PFSK-1 (cell line): ENCODE results near the gene MBNL1.

Experiments
- POLR2AphosphoS5 ChIP-seq: IDR thresholded peaks from 2 replicates; pipeline ENCODE4 v1.6.1; 2012; ENCODE audit warnings: low read depth, mild to moderate bottlenecking, control low read depth, low read length, moderate library complexity
- SIN3A ChIP-seq: IDR thresholded peaks from 2 replicates; pipeline ENCODE4 v1.6.1; 2012; ENCODE audit warnings: mild to moderate bottlenecking, low read length, moderate library complexity, borderline replicate concordance; ENCODE audit not compliant: insufficient read depth
- TAF1 ChIP-seq: IDR thresholded peaks from 2 replicates; pipeline ENCODE4 v1.6.1; 2012; ENCODE audit warnings: low read length, control low read depth, borderline replicate concordance; ENCODE audit not compliant: insufficient read depth
- TF ChIP-seq, protein P1 (sequence below), 2 experiments: IDR thresholded peaks; 2 replicates each; pipeline versions ENCODE4 v1.6.1 to v1.8.0; 2011 to 2012; ENCODE audit warnings: low read depth in 2 of 2, low read length in 2 of 2, control low read depth in 1 of 2, inconsistent platforms in 1 of 2, mild to moderate bottlenecking in 1 of 2, moderate library complexity in 1 of 2; ENCODE audit not compliant: insufficient read depth in 1 of 2

GRCh38 chr3:152419748-152420147 lies 151.0 kb downstream of the MBNL1 start:
- TF ChIP-seq POLR2AphosphoS5 (no peak), TAF1 (no peak), SIN3A (no peak)
- TF ChIP-seq, protein P1, sequence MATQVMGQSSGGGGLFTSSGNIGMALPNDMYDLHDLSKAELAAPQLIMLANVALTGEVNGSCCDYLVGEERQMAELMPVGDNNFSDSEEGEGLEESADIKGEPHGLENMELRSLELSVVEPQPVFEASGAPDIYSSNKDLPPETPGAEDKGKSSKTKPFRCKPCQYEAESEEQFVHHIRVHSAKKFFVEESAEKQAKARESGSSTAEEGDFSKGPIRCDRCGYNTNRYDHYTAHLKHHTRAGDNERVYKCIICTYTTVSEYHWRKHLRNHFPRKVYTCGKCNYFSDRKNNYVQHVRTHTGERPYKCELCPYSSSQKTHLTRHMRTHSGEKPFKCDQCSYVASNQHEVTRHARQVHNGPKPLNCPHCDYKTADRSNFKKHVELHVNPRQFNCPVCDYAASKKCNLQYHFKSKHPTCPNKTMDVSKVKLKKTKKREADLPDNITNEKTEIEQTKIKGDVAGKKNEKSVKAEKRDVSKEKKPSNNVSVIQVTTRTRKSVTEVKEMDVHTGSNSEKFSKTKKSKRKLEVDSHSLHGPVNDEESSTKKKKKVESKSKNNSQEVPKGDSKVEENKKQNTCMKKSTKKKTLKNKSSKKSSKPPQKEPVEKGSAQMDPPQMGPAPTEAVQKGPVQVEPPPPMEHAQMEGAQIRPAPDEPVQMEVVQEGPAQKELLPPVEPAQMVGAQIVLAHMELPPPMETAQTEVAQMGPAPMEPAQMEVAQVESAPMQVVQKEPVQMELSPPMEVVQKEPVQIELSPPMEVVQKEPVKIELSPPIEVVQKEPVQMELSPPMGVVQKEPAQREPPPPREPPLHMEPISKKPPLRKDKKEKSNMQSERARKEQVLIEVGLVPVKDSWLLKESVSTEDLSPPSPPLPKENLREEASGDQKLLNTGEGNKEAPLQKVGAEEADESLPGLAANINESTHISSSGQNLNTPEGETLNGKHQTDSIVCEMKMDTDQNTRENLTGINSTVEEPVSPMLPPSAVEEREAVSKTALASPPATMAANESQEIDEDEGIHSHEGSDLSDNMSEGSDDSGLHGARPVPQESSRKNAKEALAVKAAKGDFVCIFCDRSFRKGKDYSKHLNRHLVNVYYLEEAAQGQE (IDR thresholded peaks at IDR 0.05; ENCODE audit: insufficient read depth in 1 of 2, low read depth in 2 of 2, low read length in 2 of 2) = no peak
